ENCODE results near the gene PASK.

DNA sequence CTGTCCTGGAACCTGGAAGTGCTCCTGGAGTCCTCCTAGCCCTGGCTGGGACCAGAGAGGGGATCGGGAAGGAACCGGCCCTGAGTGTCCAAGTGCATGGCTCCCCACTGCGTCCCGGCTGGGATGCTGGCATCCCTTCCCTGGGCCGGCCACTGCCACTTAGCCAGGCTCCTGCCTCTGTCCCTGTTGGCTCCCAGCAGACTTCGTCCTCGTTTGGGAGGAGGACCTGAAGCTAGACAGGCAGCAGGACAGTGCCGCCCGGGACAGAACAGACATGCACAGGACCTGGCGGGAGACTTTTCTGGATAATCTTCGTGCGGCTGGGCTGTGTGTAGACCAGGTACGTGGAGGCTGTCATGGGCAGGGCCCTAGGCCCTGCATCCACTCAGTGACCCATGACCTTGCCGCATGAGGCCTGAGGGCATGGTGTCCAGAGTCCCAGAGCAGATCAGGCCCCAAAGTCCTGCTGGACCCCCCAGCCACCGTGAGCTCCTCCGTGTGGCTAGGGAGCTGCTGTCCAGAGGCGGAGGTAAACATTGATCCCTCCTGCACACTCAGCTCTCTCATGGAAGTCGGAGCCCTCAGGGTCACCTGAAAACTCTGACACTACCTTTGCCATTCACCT, 46.3 kb upstream of the PASK start:
- TF ChIP-seq JUN (IDR thresholded peaks at IDR 0.05; ENCODE audit: borderline replicate concordance, low read depth, low read length): no peak
- TF ChIP-seq JUN (CRISPR knock-in tag; IDR thresholded peaks at IDR 0.05; ENCODE audit: borderline replicate concordance): no peak
- TF ChIP-seq, protein P1, sequence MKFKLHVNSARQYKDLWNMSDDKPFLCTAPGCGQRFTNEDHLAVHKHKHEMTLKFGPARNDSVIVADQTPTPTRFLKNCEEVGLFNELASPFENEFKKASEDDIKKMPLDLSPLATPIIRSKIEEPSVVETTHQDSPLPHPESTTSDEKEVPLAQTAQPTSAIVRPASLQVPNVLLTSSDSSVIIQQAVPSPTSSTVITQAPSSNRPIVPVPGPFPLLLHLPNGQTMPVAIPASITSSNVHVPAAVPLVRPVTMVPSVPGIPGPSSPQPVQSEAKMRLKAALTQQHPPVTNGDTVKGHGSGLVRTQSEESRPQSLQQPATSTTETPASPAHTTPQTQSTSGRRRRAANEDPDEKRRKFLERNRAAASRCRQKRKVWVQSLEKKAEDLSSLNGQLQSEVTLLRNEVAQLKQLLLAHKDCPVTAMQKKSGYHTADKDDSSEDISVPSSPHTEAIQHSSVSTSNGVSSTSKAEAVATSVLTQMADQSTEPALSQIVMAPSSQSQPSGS (CRISPR knock-in tag; IDR thresholded peaks at IDR 0.05): no peak
